GM20431 (cell line): Measurements from ENCODE around the gene PCID2.
"Not testable (repeated sequence)": the region's sequence is repeated elsewhere in the genome, so short reads cannot be mapped to it uniquely, and the experiment has no call there.

Experiments used
- in situ Hi-C: fragments of 300-500 bp; cut with MseI, MboI; formaldehyde crosslinking; loops from one replicate; pipeline ENCODE4 v1.15.0; 2020; ENCODE audit warnings: low sequenced_read_pairs; ENCODE audit not compliant: unreplicated experiment

PCID2 gene

GRCh38 chr13:113169277-113170272, 38.9 kb downstream of the PCID2 start:
- in situ Hi-C loops, result no loop called here

- in situ Hi-C loops, result no loop called here
Observed at GRCh38 chr13:113168211-113168610, 40.3 kb downstream of the PCID2 start.

- in situ Hi-C loops, result no loop called here
Observed at GRCh38 chr13:113167575-113167974, 40.9 kb downstream of the PCID2 start.

GRCh38 chr13:113167155-113167554, 41.3 kb downstream of the PCID2 start:
- in situ Hi-C loops, result no loop called here

GRCh38 chr13:113166681-113167080, 41.8 kb downstream of the PCID2 start:
- in situ Hi-C loops, result no loop called here

- in situ Hi-C loops, result no loop called here
Observed at GRCh38 chr13:113166266-113166665, 42.2 kb downstream of the PCID2 start.

GRCh38 chr13:113164492-113164891, 44.0 kb downstream of the PCID2 start:
- in situ Hi-C loops, result no loop called here

- in situ Hi-C loops, result no loop called here
Observed at GRCh38 chr13:113162783-113163685, 45.4 kb downstream of the PCID2 start.

- in situ Hi-C loops, result not testable (repeated sequence)
Observed at GRCh38 chr13:113161975-113162374, 46.5 kb downstream of the PCID2 start.

- in situ Hi-C loops, result no loop called here
Observed at GRCh38 chr13:113161433-113161832, 47.0 kb downstream of the PCID2 start.

GRCh38 chr13:113160983-113161382, 47.5 kb downstream of the PCID2 start:
- in situ Hi-C loops, result no loop called here

GRCh38 chr13:113159701-113160100, 48.8 kb downstream of the PCID2 start:
- in situ Hi-C loops, result no loop called here

- in situ Hi-C loops, result no loop called here
Observed at GRCh38 chr13:113158946-113159345, 49.5 kb downstream of the PCID2 start.

GRCh38 chr13:113157929-113158747, 50.3 kb downstream of the PCID2 start, which contains the start of gene PROZ:
Gene PROZ (plus strand): TSS chr13:113158648. CDS start chr13:113158661, 13 bp downstream.
- in situ Hi-C loops, result no loop called here

- in situ Hi-C loops, result no loop called here
Observed at GRCh38 chr13:113157206-113157928, 51.1 kb downstream of the PCID2 start.

GRCh38 chr13:113155982-113156655, 52.4 kb downstream of the PCID2 start:
- in situ Hi-C loops, result no loop called here

GRCh38 chr13:113155201-113155600, 53.3 kb downstream of the PCID2 start:
- in situ Hi-C loops, result no loop called here
